Activated CD4-positive, alpha-beta T cell treated with anti-CD3 and anti-CD28 coated beads for 36 hours (primary cell): ENCODE measurements around the gene RECK. TPM values are rescaled to one million over a fixed set of nuclear protein-coding genes. Genes with fewer than 3 reads are reported as not detected.
"Not testable (repeated sequence)": the region's sequence is repeated elsewhere in the genome, so short reads cannot be mapped to it uniquely, and the experiment has no call there.

Experiments
- ATAC-seq: fragments of 200-7000 bp; cut with Tn5 transposase; one replicate; pipeline ENCODE4 v1.10.0; 2021; ENCODE audit warnings: mild to moderate bottlenecking, moderate library complexity
- CTCF ChIA-PET: fragments of 350-600 bp; sonication (Branson Sonifier 250); formaldehyde crosslinking; loops from one replicate; lab custom pipeline; 2021; ENCODE audit warnings: antibody characterized with exemption; lab: Charles Lee
- POLR2A ChIA-PET: fragments of 350-600 bp; sonication (Branson Sonifier 250); formaldehyde crosslinking; loops from one replicate; lab custom pipeline; 2021; ENCODE audit warnings: antibody characterized with exemption, inconsistent platforms; lab: Charles Lee
- DNase-seq: peaks from one replicate; pipeline ENCODE4 v3.0.0-alpha.2; 2020
- H3K27ac Mint-ChIP-seq: one replicate; pipeline ENCODE4 v1.8.0; 2021; ENCODE audit warnings: mixed read lengths
- H3K27me3 Mint-ChIP-seq: one replicate; pipeline ENCODE4 v1.8.0; 2021; ENCODE audit warnings: mixed read lengths
- H3K36me3 Mint-ChIP-seq: one replicate; pipeline ENCODE4 v1.8.0; 2021; ENCODE audit warnings: low read depth, mixed read lengths
- H3K4me1 Mint-ChIP-seq: one replicate; pipeline ENCODE4 v1.8.0; 2021; ENCODE audit warnings: mixed read lengths
- H3K4me3 Mint-ChIP-seq: one replicate; pipeline ENCODE4 v1.8.0; 2021; ENCODE audit warnings: mild to moderate bottlenecking, moderate library complexity, mixed read lengths
- H3K9me3 Mint-ChIP-seq: one replicate; pipeline ENCODE4 v1.8.0; 2021; ENCODE audit warnings: low read depth, mixed read lengths
- intact Hi-C, 2 experiments: fragments of 100-400 bp; cut with DNase I in 1 of 2; cut with micrococcal nuclease in 1 of 2; formaldehyde crosslinking; loops; one replicate each; pipeline versions ENCODE4 v1.14.2 to v1.15.1; 2022 to 2024; cut with DNase I, micrococcal nuclease
- total RNA-seq, 2 experiments: library from RNA; stranded (reverse); gene quantifications; one replicate each; pipeline ENCODE4 v1.2.3, GENCODE V29; 2021

RECK gene, protein sequence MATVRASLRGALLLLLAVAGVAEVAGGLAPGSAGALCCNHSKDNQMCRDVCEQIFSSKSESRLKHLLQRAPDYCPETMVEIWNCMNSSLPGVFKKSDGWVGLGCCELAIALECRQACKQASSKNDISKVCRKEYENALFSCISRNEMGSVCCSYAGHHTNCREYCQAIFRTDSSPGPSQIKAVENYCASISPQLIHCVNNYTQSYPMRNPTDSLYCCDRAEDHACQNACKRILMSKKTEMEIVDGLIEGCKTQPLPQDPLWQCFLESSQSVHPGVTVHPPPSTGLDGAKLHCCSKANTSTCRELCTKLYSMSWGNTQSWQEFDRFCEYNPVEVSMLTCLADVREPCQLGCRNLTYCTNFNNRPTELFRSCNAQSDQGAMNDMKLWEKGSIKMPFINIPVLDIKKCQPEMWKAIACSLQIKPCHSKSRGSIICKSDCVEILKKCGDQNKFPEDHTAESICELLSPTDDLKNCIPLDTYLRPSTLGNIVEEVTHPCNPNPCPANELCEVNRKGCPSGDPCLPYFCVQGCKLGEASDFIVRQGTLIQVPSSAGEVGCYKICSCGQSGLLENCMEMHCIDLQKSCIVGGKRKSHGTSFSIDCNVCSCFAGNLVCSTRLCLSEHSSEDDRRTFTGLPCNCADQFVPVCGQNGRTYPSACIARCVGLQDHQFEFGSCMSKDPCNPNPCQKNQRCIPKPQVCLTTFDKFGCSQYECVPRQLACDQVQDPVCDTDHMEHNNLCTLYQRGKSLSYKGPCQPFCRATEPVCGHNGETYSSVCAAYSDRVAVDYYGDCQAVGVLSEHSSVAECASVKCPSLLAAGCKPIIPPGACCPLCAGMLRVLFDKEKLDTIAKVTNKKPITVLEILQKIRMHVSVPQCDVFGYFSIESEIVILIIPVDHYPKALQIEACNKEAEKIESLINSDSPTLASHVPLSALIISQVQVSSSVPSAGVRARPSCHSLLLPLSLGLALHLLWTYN
- total RNA-seq = 1 to 10 TPM; 5.0 to 5.6 TPM

DNA sequence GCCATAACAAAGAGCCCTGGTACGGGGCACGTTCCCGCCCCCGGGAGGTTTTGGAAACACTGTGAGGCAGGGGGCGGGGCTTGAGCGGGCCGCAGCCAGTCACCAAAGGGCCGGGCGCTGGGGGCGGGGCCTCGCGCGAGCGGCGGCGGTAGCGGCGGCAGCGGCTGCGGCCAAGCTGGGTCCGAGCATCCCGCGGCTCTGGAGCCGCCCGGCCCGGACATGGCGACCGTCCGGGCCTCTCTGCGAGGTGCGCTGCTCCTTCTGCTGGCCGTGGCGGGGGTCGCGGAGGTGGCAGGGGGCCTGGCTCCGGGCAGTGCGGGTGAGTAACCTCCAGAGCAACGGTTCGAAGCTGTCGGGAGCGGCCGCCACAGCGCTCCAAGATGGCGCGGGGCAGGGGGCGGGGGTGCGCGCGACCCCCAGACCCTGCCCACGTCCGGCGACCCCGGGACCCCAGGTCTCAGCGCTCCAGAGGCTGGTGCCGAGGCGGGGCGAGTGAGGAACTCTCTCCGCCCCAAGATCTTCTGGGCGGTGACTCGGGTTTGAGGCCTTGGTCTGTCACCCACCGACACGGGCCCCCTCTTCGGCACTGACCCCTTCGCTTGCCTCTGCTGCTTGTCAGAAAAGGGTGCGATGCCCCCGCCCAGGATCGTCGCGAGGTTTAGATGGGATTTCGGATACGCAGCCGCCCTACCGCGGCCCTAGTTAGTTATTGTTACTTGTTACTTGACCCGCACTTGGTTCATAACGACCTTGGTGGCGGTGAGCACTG, at the start of gene RECK:
Gene RECK, plus strand, starts transcription at position 134 of the 769 bp plus-strand sequence. Its CDS starts 86 bp downstream, at position 220.
- intact Hi-C loops = loop anchor here (1.0 to 10.0 kb wide), 10 partner anchors 99 to 536 kb away; partner anchors contain the start of genes CCDC107 (in 1 of the 2), CCIN (in 1 of the 2), CLTA (in 1 of the 2) and CREB3 (in 1 of the 2)
- ATAC-seq (peak; percentile 96), DNase-seq (peak; percentile 95)
- H3K27me3 Mint-ChIP-seq = no peaks in the 10 kb centered on the region
- peak within 1 kb of the TSS; percentile 83 for H3K4me3 Mint-ChIP-seq
- peak within 1 kb of the TSS; percentile 85 for H3K27ac Mint-ChIP-seq
- POLR2A ChIA-PET = interaction anchor here (0.6 kb wide), 1 partner anchor 49 kb away, joined by 3 read pairs; no protein-coding TSS in a partner anchor
- H3K36me3 Mint-ChIP-seq = no peaks in the 10 kb centered on the region
- H3K4me1 Mint-ChIP-seq = peaks cover 41% of the 10 kb centered on the region
- CTCF ChIA-PET = interaction anchor here (0.7 to 5.4 kb wide), 8 partner anchors 8 to 154 kb away, joined by 3 to 42 read pairs (median 4); partner anchors contain the start of gene CLTA
- H3K9me3 Mint-ChIP-seq = no peaks in the 10 kb centered on the region

DNA sequence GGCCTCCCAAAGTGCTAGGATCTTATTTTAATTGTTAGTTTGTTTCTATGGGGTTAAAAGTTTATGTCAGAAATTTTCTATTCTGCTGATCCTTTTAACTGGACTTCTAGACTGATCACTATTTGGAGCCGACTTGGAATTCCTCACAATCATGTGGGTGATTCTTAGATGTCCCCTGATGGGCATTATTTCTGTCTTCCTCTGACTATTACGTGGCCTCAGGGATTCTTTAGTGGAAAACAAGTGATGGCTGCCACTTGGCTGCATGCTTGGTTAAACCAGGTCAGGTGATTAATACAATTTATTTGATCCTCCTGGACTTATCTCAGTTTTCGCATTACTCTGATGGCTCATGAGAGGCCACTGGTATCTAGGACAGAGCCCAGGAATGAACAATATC, 46.6 kb upstream of the RECK start:
- DNase-seq = no peak
- Mint-ChIP-seq H3K4me3 (no peak overlapping the region), H3K4me1 (no peaks in the 10 kb centered on the region), H3K36me3 (no peaks in the 10 kb centered on the region), H3K27me3 (peaks cover 11% of the 10 kb centered on the region), H3K9me3 (no peaks in the 10 kb centered on the region), H3K27ac (no peak overlapping the region)
- CTCF ChIA-PET = interaction anchor here (0.7 to 1.2 kb wide), 2 partner anchors 14 to 18 kb away, joined by 3 to 4 read pairs; no protein-coding TSS in a partner anchor
- POLR2A ChIA-PET = no interaction called here
- no peak for ATAC-seq
- intact Hi-C loops = no loop called here

DNA sequence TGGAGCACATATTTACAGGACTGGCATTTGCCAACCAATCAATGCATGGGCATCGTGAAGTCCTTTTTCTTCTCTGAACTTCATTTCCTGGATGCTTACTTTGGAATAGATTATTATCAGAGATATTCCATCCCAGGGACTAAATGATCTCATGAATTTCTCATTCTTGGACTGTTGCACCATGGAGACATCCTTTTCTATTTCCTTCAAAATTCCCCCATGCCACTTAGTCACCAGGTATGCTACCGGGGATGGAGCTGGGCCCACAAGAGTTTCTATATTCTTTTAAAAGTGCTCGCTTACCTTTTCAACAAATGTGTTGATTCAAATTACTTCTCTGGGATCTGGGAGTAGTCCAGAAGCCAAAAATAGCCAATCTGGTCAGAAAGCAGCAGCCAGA, 43.6 kb upstream of the RECK start:
- POLR2A ChIA-PET, ATAC-seq, H3K4me1 Mint-ChIP-seq, DNase-seq, H3K4me3 Mint-ChIP-seq, H3K27ac Mint-ChIP-seq, H3K9me3 Mint-ChIP-seq, H3K36me3 Mint-ChIP-seq: not testable (repeated sequence)
- intact Hi-C loops = loop anchor here in 1 of 2 experiments (1.0 kb wide), 1 partner anchor 29 kb away; no protein-coding TSS in a partner anchor
- peaks cover 12% of the 10 kb centered on the region for H3K27me3 Mint-ChIP-seq
- CTCF ChIA-PET = interaction anchor here (2.0 kb wide), 1 partner anchor 15 kb away, joined by 11 read pairs; no protein-coding TSS in a partner anchor

DNA sequence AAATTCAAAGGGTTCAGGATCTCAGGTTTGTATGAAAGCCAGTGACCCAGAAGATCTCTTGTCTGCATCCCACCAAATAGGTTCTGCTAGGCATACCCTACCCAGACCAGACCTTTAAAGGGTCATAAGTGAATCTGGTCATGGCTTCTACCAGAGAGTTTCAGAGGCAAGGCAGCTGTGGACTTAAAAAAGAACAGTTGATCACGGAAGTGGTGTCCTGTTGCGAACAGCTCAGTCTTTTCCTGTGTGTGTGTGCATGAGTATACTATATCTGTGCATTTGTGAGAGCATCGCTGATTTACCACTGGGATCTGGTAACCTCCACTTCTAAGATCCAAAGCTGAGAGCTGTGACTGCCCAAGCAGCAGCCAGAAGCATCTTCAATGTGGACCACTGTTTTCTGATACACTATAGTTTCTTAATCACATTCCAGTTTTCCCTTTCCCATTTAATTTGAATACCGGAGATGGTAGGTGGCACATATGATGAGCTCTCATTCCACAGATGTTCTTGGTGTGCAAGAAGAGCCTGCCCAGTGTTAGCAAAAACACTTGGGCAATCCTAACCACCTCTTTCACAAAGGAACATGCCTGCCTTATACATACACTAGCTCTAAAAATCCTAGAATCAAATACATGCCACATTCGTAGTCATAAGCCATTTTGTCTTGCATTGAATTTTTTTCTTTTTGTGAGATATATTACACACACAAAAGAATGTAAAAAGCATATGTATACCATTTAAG, 42.6 kb upstream of the RECK start:
- H3K4me3 Mint-ChIP-seq = no peak overlapping the region
- H3K4me1 Mint-ChIP-seq = no peaks in the 10 kb centered on the region
- H3K36me3 Mint-ChIP-seq = no peaks in the 10 kb centered on the region
- ATAC-seq (no peak), DNase-seq (no peak)
- H3K27ac Mint-ChIP-seq = no peak overlapping the region
- peaks cover 12% of the 10 kb centered on the region for H3K27me3 Mint-ChIP-seq
- ChIA-PET POLR2A (no interaction called here), CTCF (interaction anchor here (0.7 to 2.5 kb wide), 3 partner anchors 14 to 338 kb away, joined by 3 to 18 read pairs (median 3); no protein-coding TSS in a partner anchor)
- intact Hi-C loops = loop anchor here in 1 of 2 experiments (1.0 kb wide), 1 partner anchor 28 kb away; no protein-coding TSS in a partner anchor
- H3K9me3 Mint-ChIP-seq = peaks cover 10% of the 10 kb centered on the region

DNA sequence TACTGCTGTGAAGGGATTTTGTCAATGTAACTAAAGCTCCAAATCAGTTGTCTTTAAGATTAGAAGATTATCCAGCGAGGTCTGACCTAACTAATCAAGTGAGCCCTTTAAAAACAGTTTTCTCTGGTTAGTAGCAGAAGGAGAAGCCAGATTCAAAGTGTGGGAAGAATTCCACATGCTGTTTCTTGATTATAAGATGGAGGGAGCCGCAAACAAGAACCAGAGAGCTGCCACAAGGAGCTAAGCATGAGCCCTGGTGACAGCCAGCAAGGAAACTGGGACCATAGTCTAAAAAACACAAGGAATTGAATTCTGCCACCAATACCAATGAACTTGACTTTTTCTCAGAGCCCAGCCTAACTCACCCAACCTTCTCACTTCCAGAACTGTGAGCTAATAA, 41.8 kb upstream of the RECK start:
- Mint-ChIP-seq H3K4me1 (no peaks in the 10 kb centered on the region), H3K27ac (no peak overlapping the region), H3K36me3 (no peaks in the 10 kb centered on the region), H3K4me3 (no peak overlapping the region), H3K27me3 (peaks cover 15% of the 10 kb centered on the region), H3K9me3 (peaks cover 10% of the 10 kb centered on the region)
- ChIA-PET POLR2A (no interaction called here), CTCF (interaction anchor here (0.9 to 2.5 kb wide), 4 partner anchors 13 to 204 kb away, joined by 3 to 18 read pairs (median 4); no protein-coding TSS in a partner anchor)
- intact Hi-C loops = no loop called here
- ATAC-seq (no peak), DNase-seq (no peak)

DNA sequence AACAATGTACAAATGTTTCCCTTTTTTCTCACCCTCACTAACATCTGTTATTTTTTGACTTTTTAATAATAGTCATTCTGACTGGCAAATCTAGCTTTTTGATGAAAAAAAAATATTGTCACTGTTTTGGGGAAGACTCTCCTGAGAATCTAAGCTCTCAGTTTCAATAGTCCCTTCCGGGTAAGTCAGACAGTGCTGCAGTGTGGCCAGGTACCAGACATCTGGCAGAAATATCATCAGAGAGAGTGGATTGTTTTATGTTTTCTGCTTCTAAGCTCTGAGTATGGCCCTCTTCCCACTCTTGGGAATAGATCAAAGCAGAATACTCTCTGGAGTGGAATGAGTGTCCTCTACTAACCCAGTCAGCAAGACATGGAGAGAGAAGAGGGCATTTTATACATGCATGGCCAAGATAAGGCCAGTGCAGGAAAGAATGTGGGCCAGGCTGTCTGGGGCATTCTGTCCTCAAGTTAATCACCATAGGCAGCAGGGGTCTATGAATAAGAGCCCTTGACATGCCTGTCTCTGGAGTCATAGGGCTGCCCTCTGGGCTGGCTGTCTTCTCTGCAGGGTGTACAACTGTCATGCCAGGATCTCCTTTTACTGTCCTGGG, 40.2 kb upstream of the RECK start:
- DNase-seq (no peak), ATAC-seq (no peak)
- ChIA-PET POLR2A (no interaction called here), CTCF (interaction anchor here (0.6 to 1.0 kb wide), 2 partner anchors 27 to 342 kb away, joined by 3 read pairs; no protein-coding TSS in a partner anchor)
- Mint-ChIP-seq H3K27me3 (peaks cover 19% of the 10 kb centered on the region), H3K36me3 (no peaks in the 10 kb centered on the region), H3K9me3 (peaks cover 10% of the 10 kb centered on the region), H3K4me3 (no peak overlapping the region), H3K27ac (no peak overlapping the region), H3K4me1 (no peaks in the 10 kb centered on the region)
- intact Hi-C loops = no loop called here

DNA sequence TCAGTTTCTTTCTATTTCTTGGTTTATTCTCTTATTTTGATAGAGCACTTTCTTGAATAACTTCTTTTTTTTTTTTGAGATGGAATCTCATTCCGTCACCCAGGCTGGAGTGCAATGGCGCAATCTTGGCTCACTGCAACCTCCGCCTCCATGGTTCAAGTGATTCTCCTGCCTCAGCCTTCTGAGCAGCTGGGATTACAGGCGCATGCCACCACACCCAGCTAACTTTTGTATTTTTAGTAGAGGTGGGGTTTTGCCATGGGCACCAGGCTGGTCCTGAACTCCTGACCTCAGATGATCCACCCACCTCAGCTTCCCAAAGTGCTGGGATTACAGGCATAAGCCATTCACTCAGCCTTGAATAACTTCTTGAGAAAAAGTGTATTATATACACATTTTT, 39.7 kb upstream of the RECK start:
- H3K27ac Mint-ChIP-seq, intact Hi-C loops, H3K4me1 Mint-ChIP-seq, H3K9me3 Mint-ChIP-seq, DNase-seq, H3K36me3 Mint-ChIP-seq, POLR2A ChIA-PET, H3K4me3 Mint-ChIP-seq, ATAC-seq: not testable (repeated sequence)
- CTCF ChIA-PET = interaction anchor here (0.6 kb wide), 1 partner anchor 341 kb away, joined by 3 read pairs; no protein-coding TSS in a partner anchor
- peaks cover 16% of the 10 kb centered on the region for H3K27me3 Mint-ChIP-seq

DNA sequence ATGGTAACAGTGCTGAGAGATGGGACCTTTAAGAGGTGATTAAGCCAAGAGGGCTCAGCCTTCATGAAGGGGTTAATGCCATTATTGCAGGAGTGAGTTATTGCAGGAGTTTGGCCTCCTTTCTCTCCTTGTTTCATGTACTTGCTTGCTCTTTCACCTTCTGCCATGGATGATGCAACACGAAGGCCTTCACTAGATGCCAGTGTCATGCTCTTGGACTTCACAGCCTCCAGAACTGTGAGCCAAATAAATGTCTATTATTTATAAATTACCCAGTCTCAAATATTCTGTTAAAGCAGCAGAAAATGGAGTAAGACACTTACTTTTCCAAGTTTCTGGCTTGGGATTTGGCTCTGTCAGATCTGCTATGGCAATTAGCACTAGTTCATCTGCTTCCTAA, 38.4 kb upstream of the RECK start:
- no peak overlapping the region for H3K4me3 Mint-ChIP-seq
- ChIA-PET CTCF (no interaction called here), POLR2A (no interaction called here)
- ATAC-seq (no peak), DNase-seq (no peak)
- peaks cover 14% of the 10 kb centered on the region for H3K27me3 Mint-ChIP-seq
- peaks cover 10% of the 10 kb centered on the region for H3K9me3 Mint-ChIP-seq
- no peak overlapping the region for H3K27ac Mint-ChIP-seq
- intact Hi-C loops = no loop called here
- H3K36me3 Mint-ChIP-seq = no peaks in the 10 kb centered on the region
- no peaks in the 10 kb centered on the region for H3K4me1 Mint-ChIP-seq

DNA sequence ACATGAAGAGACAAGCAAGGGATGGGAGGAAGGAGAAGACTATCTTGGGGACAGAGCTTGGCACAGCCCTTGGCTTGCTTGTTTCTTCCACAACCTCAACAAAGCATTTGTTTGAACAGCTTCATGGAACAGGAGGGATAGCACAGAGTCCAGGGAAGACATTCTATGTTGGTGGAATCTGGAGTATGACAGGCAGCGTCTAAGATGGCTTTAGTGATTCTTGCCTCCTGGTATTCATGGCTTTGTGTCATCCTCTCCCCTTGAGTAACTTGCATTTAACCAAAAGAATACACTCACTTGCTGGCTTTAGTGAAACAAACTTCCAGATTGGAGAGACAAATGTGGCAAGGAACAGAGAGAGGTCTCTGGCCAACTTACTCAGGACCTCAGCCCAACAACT, 30.8 kb upstream of the RECK start:
- intact Hi-C loops = no loop called here
- POLR2A ChIA-PET = no interaction called here
- ATAC-seq = no peak

More for the DNA sequence above, 30.8 kb upstream of the RECK start:
- no peaks in the 10 kb centered on the region for H3K36me3 Mint-ChIP-seq
- no peak for DNase-seq
- H3K27me3 Mint-ChIP-seq = peaks cover 22% of the 10 kb centered on the region
- peaks cover 23% of the 10 kb centered on the region for H3K4me1 Mint-ChIP-seq
- H3K27ac Mint-ChIP-seq = no peak overlapping the region
- CTCF ChIA-PET = interaction anchor here (0.6 to 5.7 kb wide), 6 partner anchors 16 to 202 kb away, joined by 3 to 73 read pairs (median 4); no protein-coding TSS in a partner anchor
- H3K4me3 Mint-ChIP-seq = no peak overlapping the region
- peaks cover 3% of the 10 kb centered on the region for H3K9me3 Mint-ChIP-seq
